ENCODE measurements around the gene TRIM3.

The TRIM3 gene

GRCh38 chr11:6437993-6438392 lies 35.7 kb downstream of the TRIM3 start:
- DNase-seq (ENCODE audit: low spot score): peak; percentile 13

GRCh38 chr11:6437423-6437822 lies 36.3 kb downstream of the TRIM3 start:
- DNase-seq (ENCODE audit: low spot score): no peak

- DNase-seq (ENCODE audit: low spot score): no peak
Observed at GRCh38 chr11:6433998-6434660, 39.6 kb downstream of the TRIM3 start.

- no peak for DNase-seq (ENCODE audit: low spot score)
Observed at GRCh38 chr11:6431861-6432260, 41.9 kb downstream of the TRIM3 start.

GRCh38 chr11:6427516-6427915 lies 46.2 kb downstream of the TRIM3 start:
- no peak for DNase-seq (ENCODE audit: low spot score)

- DNase-seq (ENCODE audit: low spot score): no peak
Observed at GRCh38 chr11:6420677-6421076, 53.1 kb downstream of the TRIM3 start.

- DNase-seq (ENCODE audit: low spot score): peak; percentile 72
Observed at GRCh38 chr11:6419009-6419631, 54.6 kb downstream of the TRIM3 start, which contains the start of gene APBB1. Gene APBB1 (minus strand): TSS chr11:6419094. CDS start chr11:6411347, 7,747 bp downstream.

- DNase-seq (ENCODE audit: low spot score): no peak
Observed at GRCh38 chr11:6418557-6419008, 55.2 kb downstream of the TRIM3 start.

- DNase-seq (ENCODE audit: low spot score): no peak
Observed at GRCh38 chr11:6417907-6418556, 55.7 kb downstream of the TRIM3 start.

- DNase-seq (ENCODE audit: low spot score): no peak
Observed at GRCh38 chr11:6415797-6416196, 57.9 kb downstream of the TRIM3 start.

- DNase-seq (ENCODE audit: low spot score): no peak
Observed at GRCh38 chr11:6414874-6415328, 58.8 kb downstream of the TRIM3 start.

- peak; percentile 52 for DNase-seq (ENCODE audit: low spot score)
Observed at GRCh38 chr11:6413791-6414201, 59.9 kb downstream of the TRIM3 start.

GRCh38 chr11:6411594-6412031 lies 62.1 kb downstream of the TRIM3 start:
- DNase-seq (ENCODE audit: low spot score): no peak

GRCh38 chr11:6410695-6411430 lies 62.9 kb downstream of the TRIM3 start:
- DNase-seq (ENCODE audit: low spot score): no peak

GRCh38 chr11:6406370-6406769 lies 67.4 kb downstream of the TRIM3 start:
- DNase-seq (ENCODE audit: low spot score): no peak

- DNase-seq (ENCODE audit: low spot score): no peak
Observed at GRCh38 chr11:6405846-6406245, 67.9 kb downstream of the TRIM3 start.

- DNase-seq (ENCODE audit: low spot score): no peak
Observed at GRCh38 chr11:6405052-6405667, 68.6 kb downstream of the TRIM3 start.

- DNase-seq (ENCODE audit: low spot score): peak; percentile 30
Observed at GRCh38 chr11:6404342-6405051, 69.2 kb downstream of the TRIM3 start.

GRCh38 chr11:6403539-6403938 lies 70.2 kb downstream of the TRIM3 start:
- no peak for DNase-seq (ENCODE audit: low spot score)

GRCh38 chr11:6402561-6402981 lies 71.2 kb downstream of the TRIM3 start:
- DNase-seq (ENCODE audit: low spot score): peak; percentile 79

- no peak for DNase-seq (ENCODE audit: low spot score)
Observed at GRCh38 chr11:6402061-6402470, 71.7 kb downstream of the TRIM3 start.

Data from CD4-positive, alpha-beta T cell treated with Interleukin-15 for 4 hours (primary cell).